LNCAP (cell line): ENCODE measurements around the gene RCC2.

ENCODE experiments used
- CTCF ChIP-seq: fragments of 450-650 bp; IDR thresholded peaks from 2 replicates; pipeline ENCODE4 v1.5.1; 2017; ENCODE audit warnings: mild to moderate bottlenecking

The RCC2 gene

DNA sequence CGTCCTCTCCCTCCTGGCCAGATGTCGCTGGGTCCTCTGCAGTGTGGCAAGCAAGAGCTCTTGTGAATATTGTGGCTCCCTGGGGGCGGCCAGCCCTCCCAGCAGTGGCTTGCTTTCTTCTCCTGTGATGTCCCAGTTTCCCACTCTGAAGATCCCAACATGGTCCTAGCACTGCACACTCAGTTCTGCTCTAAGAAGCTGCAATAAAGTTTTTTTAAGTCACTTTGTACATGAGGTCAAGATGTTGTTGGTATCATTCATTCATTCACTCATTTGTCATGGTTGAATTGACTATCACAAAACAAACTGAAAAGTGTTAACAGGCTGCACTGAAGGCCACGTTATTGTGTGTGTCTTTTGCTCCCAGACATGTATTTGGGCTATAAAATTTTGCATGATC, 75.7 kb downstream of the RCC2 start:
- TF ChIP-seq CTCF: no peak

DNA sequence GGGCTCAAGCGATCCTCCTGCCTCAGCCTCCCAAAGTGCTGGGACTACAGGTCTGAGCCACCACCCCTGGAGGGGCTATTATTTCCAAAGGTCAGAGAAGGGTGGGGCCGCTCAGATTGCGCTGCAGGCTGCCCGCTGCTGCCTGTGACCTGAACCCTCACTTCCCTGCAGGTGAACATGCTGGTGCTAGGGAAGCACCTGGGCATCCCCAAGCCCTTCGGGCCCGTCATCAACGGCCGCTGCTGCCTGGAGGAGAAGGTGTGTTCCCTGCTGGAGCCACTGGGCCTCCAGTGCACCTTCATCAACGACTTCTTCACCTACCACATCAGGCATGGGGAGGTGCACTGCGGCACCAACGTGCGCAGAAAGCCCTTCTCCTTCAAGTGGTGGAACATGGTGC, 76.1 kb downstream of the RCC2 start:
- no peak for TF ChIP-seq CTCF

DNA sequence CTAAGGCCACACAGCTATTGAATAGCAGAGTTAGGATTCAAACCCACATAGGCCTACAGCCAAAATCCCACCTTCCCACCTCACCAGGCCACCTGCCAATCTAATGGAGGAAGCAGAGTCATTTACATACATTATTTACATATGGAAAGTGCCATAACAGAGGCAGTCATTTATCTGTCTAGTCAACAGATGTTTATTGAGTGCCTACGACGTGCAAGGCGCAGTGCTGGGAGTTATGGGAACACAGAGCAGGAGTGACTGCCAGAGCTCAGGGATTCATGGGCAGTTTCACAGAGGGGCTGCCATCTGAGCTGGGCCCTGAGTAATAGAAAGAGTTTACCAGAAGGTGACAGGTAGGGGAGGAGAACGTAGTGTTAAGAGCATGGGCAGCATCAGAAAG, 77.8 kb downstream of the RCC2 start:
- TF ChIP-seq CTCF: no peak

DNA sequence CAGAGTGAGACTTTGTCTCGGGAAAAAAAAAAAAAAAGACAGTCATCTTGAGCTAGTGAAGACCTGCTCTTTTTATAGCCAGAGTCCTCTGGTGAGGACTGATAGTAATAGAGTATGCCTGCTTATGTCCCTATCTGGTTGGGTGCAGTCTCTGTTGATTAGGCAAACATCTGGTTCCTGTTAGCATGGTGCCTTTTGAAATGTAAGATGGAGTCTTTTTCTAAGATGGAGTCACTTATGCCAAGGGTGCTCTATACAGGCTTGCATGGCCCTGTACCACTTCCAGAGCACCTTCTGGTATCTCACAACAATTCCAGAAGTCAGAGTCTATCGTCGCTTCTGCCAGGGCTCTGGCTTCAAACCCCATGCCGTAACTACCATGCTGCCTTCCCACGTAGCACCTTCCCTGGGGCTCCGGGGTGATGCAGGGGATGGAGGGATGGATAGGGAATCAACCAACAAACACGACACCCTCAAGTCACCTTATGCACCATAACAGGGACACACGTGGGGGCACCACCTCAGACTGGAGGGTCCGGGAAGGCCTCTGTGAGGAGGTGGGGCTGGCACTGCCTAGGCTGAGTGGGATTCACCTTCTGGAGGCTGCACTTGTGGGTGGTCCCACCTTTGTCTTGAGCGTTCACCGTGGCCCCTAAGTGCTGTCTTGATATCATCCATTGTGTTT, 79.1 kb downstream of the RCC2 start:
- TF ChIP-seq CTCF: no peak

DNA sequence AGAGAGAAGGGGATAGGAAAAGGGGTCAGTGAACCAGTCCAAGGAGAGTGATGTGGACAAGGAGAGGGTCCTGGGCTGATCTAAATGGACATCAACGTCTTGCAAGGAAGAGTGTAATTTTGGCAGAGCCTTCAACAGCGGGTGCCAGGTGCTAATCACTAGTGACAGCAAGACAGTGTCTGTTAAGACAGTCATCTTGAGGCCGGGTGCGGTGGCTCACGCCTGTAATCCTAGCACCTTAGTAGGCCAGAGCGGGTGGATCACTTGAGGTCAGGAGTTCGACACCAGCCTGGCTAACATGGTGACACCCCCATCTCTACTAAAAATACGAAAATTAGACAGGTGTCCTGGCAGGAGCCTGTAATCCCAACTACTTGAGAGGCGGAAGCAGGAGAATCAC, 79.7 kb downstream of the RCC2 start:
- no peak for TF ChIP-seq CTCF

- TF ChIP-seq CTCF: no peak
These were observed 80.4 kb downstream of the RCC2 start for GRCh38 chr1:17359031-17359430.

DNA sequence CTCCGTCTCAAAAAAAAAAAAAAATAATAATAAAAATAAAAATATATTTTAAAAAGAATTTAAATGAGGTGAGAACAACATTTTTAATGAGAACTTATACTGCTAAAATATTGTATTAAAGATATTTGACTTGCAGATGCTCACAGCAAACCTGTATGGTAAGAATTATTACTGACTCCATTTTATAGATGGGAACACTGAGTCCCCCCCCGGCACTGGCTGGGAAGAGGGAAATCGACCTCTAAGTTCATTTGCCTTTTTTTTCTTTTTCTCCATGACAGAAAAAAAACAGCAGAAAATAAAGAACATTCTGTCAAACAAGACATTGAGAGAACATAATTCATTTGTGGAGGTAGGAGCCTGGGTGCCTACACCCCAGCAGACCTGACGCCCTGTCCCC, 80.9 kb downstream of the RCC2 start:
- no peak for TF ChIP-seq CTCF
